HL-60 (cell line): ENCODE results near the gene TENM4.

Experiments used
- DNase-seq, 2 experiments: peaks; one replicate each; pipeline ENCODE4 v3.0.0-alpha.2; 2010 to 2020; ENCODE audit warnings: low read depth in 1 of 2, low spot score in 1 of 2
- H3K27ac ChIP-seq: fragments of 250-450 bp; sonication (Bioruptor Pico); replicated peaks from 2 replicates; pipeline ENCODE4 v1.5.1; 2020; ENCODE audit warnings: mild to moderate bottlenecking, moderate library complexity
- H3K27me3 ChIP-seq: fragments of 250-450 bp; sonication (Bioruptor Pico); 2 replicates; pipeline ENCODE4 v1.5.1; 2021; ENCODE audit warnings: mild to moderate bottlenecking, moderate library complexity; ENCODE audit not compliant: insufficient read depth, poor library complexity, severe bottlenecking
- H3K4me3 ChIP-seq: replicated peaks from 2 replicates; pipeline ENCODE4 v1.5.1; 2011; ENCODE audit warnings: mild to moderate bottlenecking, control low read depth, low read length; ENCODE audit not compliant: insufficient read depth
- CTCF ChIP-seq: IDR thresholded peaks from one replicate; pipeline ENCODE4 v1.5.1; 2011; ENCODE audit warnings: low read length, control low read depth, inconsistent platforms; ENCODE audit not compliant: insufficient read depth
- GABPA ChIP-seq: IDR thresholded peaks from 2 replicates; pipeline ENCODE4 v1.6.1; 2012; ENCODE audit warnings: low read depth
- POLR2AphosphoS5 ChIP-seq: IDR thresholded peaks from 2 replicates; pipeline ENCODE4 v1.6.1; 2012; ENCODE audit warnings: low read depth
- SPI1 ChIP-seq: IDR thresholded peaks from 2 replicates; pipeline ENCODE4 v1.6.1; 2012; ENCODE audit warnings: low read depth, mild to moderate bottlenecking, borderline replicate concordance
- TF ChIP-seq, protein P1 (sequence below): IDR thresholded peaks from 2 replicates; pipeline ENCODE4 v1.6.1; 2012; ENCODE audit warnings: low read depth; ENCODE audit not compliant: insufficient replicate concordance

Gene TENM4

DNA sequence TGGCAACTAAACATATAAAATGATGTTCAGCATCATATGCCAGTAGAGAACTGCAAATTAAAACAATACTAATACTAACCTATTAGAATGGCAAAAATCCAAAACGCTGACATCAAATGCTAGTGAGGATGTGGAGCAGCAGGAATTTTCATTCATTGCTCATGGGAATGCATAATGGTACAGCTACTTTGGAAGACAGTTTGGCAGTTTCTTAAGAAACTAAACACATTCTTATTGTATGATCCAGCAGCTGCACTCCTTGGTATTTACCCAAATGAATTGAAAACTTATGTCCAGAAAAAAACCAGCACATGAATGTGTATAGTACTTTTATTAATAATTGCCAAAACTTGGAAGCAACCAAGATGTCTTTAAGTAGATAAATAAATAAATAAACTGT, 258.0 kb downstream of the TENM4 start:
- TF ChIP-seq CTCF, result no peak
- TF ChIP-seq GABPA, result no peak
- Histone ChIP-seq H3K27me3 (no peaks in the 10 kb centered on the region), H3K4me3 (no peak overlapping the region), H3K27ac (no peak overlapping the region)
- DNase-seq, result no peak

DNA sequence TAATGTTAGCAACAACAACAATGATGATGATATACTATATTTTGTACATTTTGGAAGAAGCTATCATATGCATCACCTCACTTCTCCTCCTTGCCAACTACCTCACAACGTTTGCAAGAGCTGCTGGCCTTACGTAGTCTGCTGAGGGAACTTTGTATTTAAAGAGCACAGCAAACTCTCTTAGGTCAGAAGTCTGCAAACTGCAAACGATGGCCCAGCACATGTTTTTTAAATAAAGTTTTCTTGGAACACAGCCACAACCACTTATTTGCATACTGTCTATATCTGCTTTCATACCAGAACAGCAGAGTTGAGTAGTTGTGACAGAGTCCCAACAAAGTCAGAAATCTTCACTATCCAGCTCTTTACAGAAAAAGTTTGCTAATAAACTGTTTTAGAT, 261.7 kb downstream of the TENM4 start:
- TF ChIP-seq CTCF (no peak), GABPA (no peak), POLR2AphosphoS5 (no peak), SPI1 (no peak)
- TF ChIP-seq, protein P1, sequence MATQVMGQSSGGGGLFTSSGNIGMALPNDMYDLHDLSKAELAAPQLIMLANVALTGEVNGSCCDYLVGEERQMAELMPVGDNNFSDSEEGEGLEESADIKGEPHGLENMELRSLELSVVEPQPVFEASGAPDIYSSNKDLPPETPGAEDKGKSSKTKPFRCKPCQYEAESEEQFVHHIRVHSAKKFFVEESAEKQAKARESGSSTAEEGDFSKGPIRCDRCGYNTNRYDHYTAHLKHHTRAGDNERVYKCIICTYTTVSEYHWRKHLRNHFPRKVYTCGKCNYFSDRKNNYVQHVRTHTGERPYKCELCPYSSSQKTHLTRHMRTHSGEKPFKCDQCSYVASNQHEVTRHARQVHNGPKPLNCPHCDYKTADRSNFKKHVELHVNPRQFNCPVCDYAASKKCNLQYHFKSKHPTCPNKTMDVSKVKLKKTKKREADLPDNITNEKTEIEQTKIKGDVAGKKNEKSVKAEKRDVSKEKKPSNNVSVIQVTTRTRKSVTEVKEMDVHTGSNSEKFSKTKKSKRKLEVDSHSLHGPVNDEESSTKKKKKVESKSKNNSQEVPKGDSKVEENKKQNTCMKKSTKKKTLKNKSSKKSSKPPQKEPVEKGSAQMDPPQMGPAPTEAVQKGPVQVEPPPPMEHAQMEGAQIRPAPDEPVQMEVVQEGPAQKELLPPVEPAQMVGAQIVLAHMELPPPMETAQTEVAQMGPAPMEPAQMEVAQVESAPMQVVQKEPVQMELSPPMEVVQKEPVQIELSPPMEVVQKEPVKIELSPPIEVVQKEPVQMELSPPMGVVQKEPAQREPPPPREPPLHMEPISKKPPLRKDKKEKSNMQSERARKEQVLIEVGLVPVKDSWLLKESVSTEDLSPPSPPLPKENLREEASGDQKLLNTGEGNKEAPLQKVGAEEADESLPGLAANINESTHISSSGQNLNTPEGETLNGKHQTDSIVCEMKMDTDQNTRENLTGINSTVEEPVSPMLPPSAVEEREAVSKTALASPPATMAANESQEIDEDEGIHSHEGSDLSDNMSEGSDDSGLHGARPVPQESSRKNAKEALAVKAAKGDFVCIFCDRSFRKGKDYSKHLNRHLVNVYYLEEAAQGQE, result no peak
- Histone ChIP-seq H3K4me3 (no peak overlapping the region), H3K27ac (no peak overlapping the region), H3K27me3 (peaks cover 2% of the 10 kb centered on the region)
- DNase-seq, result no peak

DNA sequence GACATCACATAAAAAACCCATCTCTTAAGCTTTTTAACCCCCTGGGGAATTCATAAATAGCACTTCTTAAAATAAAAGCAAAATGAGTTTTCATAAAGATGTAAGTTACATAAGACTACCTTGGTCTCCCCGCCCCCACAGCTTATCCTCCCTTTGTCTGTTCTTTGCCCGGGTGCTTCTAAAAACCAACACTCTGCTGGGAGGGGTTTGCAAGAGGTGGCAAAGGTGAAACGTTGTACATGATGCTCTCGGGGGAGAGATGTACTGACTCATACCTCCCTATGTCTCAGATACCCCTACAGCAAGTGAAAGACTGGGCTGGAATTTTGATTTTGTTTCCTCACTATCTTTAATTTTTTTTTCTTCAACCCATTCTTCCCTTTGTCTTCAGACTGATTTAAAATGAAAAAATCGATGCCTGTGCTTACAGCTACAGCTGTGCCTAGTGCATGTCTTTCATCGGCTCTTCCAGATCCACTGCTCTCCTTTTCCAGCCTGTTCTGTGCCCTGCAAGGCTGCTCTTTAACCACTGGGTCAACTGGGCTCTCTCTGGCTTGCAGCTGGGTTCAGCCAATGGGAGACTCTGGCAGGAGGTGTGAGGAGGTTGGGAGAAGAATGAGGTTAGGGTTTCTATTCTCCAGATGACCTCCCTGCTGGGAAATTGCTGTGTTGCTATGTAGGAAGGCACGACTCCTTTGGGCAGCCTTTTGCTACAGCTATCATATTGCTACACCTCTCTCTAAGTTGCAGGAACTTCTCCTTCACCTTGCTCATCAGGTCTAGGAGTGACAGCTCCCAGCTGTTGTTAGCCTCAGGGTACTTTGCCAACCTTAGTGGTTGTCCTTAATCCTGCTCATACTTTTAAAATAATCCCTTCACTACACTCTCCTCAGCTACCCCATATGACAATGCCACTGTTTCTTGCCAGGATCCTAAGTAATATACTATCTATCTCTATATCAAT, 266.5 kb downstream of the TENM4 start:
- TF ChIP-seq, protein P1, result no peak
- TF ChIP-seq CTCF (no peak), GABPA (no peak), POLR2AphosphoS5 (no peak)
- Histone ChIP-seq H3K4me3 (no peak overlapping the region), H3K27me3 (peaks cover 2% of the 10 kb centered on the region), H3K27ac (no peak overlapping the region)
- no peak for DNase-seq
